Measurements from ENCODE around the gene TCFL5. TPM values are rescaled to one million over a fixed set of nuclear protein-coding genes. Genes with fewer than 3 reads are reported as not detected.
A peak's percentile ranks its signal among the peaks of the same experiment; 100 is the strongest.

The TCFL5 gene
- total RNA-seq, 1 experiment from 2014 or later = 29.3 TPM

DNA sequence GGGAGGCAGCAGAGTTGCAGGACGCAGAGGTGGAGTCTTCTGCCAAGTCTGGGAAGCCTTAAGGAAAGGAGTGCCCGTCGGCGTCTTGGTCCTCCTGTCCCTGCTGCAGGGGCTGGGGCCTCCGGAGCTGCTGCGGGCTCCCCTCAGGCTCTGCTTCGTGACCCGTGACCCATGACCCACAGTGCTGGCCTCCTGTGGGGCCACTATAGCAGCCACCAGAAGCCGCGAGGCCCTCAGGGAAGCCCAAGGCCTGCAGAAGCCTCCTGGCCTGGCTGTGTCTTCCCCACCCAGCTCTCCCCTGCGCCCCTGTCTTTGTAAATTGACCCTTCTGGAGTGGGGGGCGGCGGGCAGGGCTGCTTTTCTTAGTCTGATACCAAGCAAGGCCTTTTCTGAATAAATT is 48.0 kb downstream of the TCFL5 start:
- no peaks in the 10 kb centered on the region for H3K9me3 ChIP-seq (ENCODE audit: insufficient read depth, low read depth)
- H3K27me3 ChIP-seq (ENCODE audit: insufficient read depth, low read depth) = peaks cover 12% of the 10 kb centered on the region
- peaks cover 23% of the 10 kb centered on the region; the same call in 1 of the 2 replicates for H3F3A ChIP-seq (ENCODE audit: insufficient read depth, low read depth)
- ChIA-PET POLR2A (ENCODE audit: unreplicated experiment) (no interaction called here), CTCF (no interaction called here)
- no peak overlapping the region for H3K4me3 ChIP-seq
- no TSS peak for BruUV-seq (replicated peaks)
- no peaks in the 10 kb centered on the region for H3K79me2 ChIP-seq (ENCODE audit: low read depth)
- H3K4me2 ChIP-seq = no peak overlapping the region
- no peak for DNase-seq
- TF ChIP-seq, protein P1, sequence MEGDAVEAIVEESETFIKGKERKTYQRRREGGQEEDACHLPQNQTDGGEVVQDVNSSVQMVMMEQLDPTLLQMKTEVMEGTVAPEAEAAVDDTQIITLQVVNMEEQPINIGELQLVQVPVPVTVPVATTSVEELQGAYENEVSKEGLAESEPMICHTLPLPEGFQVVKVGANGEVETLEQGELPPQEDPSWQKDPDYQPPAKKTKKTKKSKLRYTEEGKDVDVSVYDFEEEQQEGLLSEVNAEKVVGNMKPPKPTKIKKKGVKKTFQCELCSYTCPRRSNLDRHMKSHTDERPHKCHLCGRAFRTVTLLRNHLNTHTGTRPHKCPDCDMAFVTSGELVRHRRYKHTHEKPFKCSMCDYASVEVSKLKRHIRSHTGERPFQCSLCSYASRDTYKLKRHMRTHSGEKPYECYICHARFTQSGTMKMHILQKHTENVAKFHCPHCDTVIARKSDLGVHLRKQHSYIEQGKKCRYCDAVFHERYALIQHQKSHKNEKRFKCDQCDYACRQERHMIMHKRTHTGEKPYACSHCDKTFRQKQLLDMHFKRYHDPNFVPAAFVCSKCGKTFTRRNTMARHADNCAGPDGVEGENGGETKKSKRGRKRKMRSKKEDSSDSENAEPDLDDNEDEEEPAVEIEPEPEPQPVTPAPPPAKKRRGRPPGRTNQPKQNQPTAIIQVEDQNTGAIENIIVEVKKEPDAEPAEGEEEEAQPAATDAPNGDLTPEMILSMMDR (conservative IDR thresholded peaks at IDR 0.05) = no peak
- TF ChIP-seq EZH2 (IDR thresholded peaks at IDR 0.05; ENCODE audit: low read depth) = no peak
- H2AFZ ChIP-seq = no peak overlapping the region
- peaks cover 25% of the 10 kb centered on the region for H3K4me1 ChIP-seq (replicated peaks; ENCODE audit: insufficient read depth)
- intact Hi-C loops (cut with micrococcal nuclease; ENCODE audit: unreplicated experiment) = no loop called here
- peaks cover 14% of the 10 kb centered on the region for H3K36me3 ChIP-seq (ENCODE audit: low read depth)
- H3K27ac ChIP-seq = no peak overlapping the region
- peaks cover 26% of the 10 kb centered on the region for H4K20me1 ChIP-seq (ENCODE audit: insufficient read depth)
- H3K9me2 ChIP-seq (ENCODE audit: insufficient read depth) = no peaks in the 10 kb centered on the region

DNA sequence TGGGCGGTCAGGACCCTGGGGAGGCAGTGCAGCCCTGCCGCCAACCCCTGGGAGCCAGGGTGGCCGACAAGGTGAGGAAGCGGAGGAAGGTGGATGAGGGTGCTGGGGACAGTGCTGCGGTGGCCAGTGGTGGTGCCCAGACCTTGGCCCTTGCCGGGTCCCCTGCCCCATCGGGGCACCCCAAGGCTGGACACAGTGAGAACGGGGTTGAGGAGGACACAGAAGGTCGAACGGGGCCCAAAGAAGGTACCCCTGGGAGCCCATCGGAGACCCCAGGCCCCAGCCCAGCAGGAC is 48.8 kb downstream of the TCFL5 start:
- CTCF ChIA-PET = no interaction called here
- BruUV-seq (replicated peaks) = TSS peak; percentile 6
- peaks cover 18% of the 10 kb centered on the region for H3K4me1 ChIP-seq (replicated peaks; ENCODE audit: insufficient read depth)

DNA sequence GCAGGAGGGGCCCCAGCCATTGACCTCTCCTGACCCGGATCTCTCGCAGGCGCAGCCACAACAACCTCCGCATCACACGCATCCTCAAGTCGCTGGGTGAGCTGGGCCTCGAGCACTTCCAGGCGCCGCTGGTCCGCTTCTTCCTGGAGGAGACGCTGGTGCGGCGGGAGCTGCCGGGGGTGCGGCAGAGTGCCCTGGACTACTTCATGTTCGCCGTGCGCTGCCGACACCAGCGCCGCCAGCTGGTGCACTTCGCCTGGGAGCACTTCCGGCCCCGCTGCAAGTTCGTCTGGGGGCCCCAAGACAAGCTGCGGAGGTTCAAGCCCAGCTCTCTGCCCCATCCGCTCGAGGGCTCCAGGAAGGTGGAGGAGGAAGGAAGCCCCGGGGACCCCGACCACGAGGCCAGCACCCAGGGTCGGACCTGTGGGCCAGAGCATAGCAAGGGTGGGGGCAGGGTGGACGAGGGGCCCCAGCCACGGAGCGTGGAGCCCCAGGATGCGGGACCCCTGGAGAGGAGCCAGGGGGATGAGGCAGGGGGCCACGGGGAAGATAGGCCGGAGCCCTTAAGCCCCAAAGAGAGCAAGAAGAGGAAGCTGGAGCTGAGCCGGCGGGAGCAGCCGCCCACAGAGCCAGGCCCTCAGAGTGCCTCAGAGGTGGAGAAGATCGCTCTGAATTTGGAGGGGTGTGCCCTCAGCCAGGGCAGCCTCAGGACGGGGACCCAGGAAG is 49.3 kb downstream of the TCFL5 start:
- Histone ChIP-seq H3K9me2 (ENCODE audit: insufficient read depth) (no peaks in the 10 kb centered on the region), H3K27me3 (ENCODE audit: insufficient read depth, low read depth) (peaks cover 12% of the 10 kb centered on the region), H3K36me3 (ENCODE audit: low read depth) (peaks cover 14% of the 10 kb centered on the region), H3K4me1 (replicated peaks; ENCODE audit: insufficient read depth) (peaks cover 14% of the 10 kb centered on the region), H3K27ac (no peak overlapping the region), H3K79me2 (ENCODE audit: low read depth) (peaks cover 9% of the 10 kb centered on the region), H3K4me2 (no peak overlapping the region), H3F3A (ENCODE audit: insufficient read depth, low read depth) (peaks cover 25% of the 10 kb centered on the region; the same call in 1 of the 2 replicates), H4K20me1 (ENCODE audit: insufficient read depth) (peaks cover 36% of the 10 kb centered on the region), H3K9me3 (ENCODE audit: insufficient read depth, low read depth) (no peaks in the 10 kb centered on the region), H3K4me3 (no peak overlapping the region), H2AFZ (no peak overlapping the region)
- ChIA-PET CTCF (interaction anchor here (0.7 kb wide), 1 partner anchor 164 kb away, joined by 3 read pairs; no protein-coding TSS in a partner anchor), POLR2A (ENCODE audit: unreplicated experiment) (no interaction called here)
- no peak for DNase-seq
- no TSS peak for BruUV-seq (replicated peaks)
- TF ChIP-seq EZH2 (IDR thresholded peaks at IDR 0.05; ENCODE audit: low read depth) = no peak
- TF ChIP-seq, protein P1 (conservative IDR thresholded peaks at IDR 0.05) = no peak
- intact Hi-C loops (cut with micrococcal nuclease; ENCODE audit: unreplicated experiment) = no loop called here

More for the DNA sequence above, 48.8 kb downstream of the TCFL5 start:
- Histone ChIP-seq H3K79me2 (ENCODE audit: low read depth) (peaks cover 4% of the 10 kb centered on the region; the same call in 1 of the 2 replicates), H3K36me3 (ENCODE audit: low read depth) (peaks cover 14% of the 10 kb centered on the region), H3K4me3 (no peak overlapping the region), H3K4me2 (no peak overlapping the region), H3K27me3 (ENCODE audit: insufficient read depth, low read depth) (peaks cover 12% of the 10 kb centered on the region), H3K9me3 (ENCODE audit: insufficient read depth, low read depth) (no peaks in the 10 kb centered on the region), H3K9me2 (ENCODE audit: insufficient read depth) (no peaks in the 10 kb centered on the region), H4K20me1 (ENCODE audit: insufficient read depth) (peaks cover 31% of the 10 kb centered on the region), H3F3A (ENCODE audit: insufficient read depth, low read depth) (peaks cover 26% of the 10 kb centered on the region; the same call in 1 of the 2 replicates), H2AFZ (no peak overlapping the region), H3K27ac (no peak overlapping the region)
- POLR2A ChIA-PET (ENCODE audit: unreplicated experiment) = no interaction called here
- intact Hi-C loops (cut with micrococcal nuclease; ENCODE audit: unreplicated experiment) = no loop called here
- no peak for DNase-seq
- TF ChIP-seq, protein P1 (conservative IDR thresholded peaks at IDR 0.05) = no peak
- TF ChIP-seq EZH2 (IDR thresholded peaks at IDR 0.05; ENCODE audit: low read depth) = no peak
